Measurements from ENCODE around the gene TSC22D1.

The TSC22D1 gene

DNA sequence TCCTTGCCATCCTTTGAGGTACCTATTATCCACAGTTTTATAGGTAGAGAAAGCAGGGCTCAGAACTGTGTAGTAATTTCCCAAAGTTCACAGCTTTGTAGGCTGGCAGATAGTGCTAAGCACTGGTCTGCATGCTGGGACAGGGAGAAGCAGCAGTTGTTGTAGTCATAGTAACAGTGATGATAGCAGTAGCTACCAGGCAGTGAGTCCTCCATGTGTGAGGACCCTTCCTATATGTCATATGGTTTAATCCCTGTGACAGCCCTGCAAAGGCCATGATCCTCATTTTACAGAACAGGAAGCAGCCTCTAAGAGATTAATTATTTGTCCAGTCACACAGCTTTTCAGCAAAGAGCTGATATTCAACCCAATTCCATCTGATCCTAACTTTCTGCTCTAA, 181.5 kb downstream of the TSC22D1 start:
- H3K27ac ChIP-seq, result no peak overlapping the region
- no peaks in the 10 kb centered on the region for H3K36me3 ChIP-seq (ENCODE audit: insufficient read depth, low read length)
- H3K9me3 ChIP-seq (ENCODE audit: low read depth, low read length), result no peaks in the 10 kb centered on the region
- H3K4me3 ChIP-seq, result no peak overlapping the region
- no peak overlapping the region for H3K9ac ChIP-seq (ENCODE audit: insufficient read length)
- no peak for DNase-seq (ENCODE audit: low read depth, low spot score)
- TF ChIP-seq EZH2 (IDR thresholded peaks at IDR 0.05) (no peak), FOXP2 (optimal IDR thresholded peaks at IDR 0.05; ENCODE audit: control extremely low read depth, extremely low read length, insufficient read depth) (no peak), POLR2AphosphoS5 (IDR thresholded peaks at IDR 0.05; ENCODE audit: borderline replicate concordance, low read depth, low read length) (no peak)

DNA sequence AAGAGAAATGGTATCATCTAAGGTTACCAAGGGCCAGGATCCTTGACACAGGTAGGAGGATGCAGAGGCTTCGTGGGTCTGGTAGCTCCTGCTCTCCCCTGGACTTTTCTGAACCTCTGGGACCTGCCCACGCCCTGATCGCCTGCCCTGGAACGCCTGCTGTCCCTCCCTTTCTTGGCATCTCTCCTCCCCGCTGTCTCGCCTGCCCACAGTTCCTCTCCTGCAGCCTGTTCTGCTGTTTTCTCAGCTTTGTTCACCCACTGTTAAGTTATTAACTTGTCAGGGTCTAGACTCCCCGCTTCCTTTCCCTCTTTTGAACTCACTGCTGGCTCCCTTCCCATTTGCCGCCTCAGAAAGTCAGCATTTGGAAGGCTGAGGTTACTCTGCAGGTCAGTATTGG, 182.7 kb downstream of the TSC22D1 start:
- Histone ChIP-seq H3K36me3 (ENCODE audit: insufficient read depth, low read length) (no peaks in the 10 kb centered on the region), H3K4me3 (no peak overlapping the region), H3K9ac (ENCODE audit: insufficient read length) (no peak overlapping the region), H3K9me3 (ENCODE audit: low read depth, low read length) (no peaks in the 10 kb centered on the region), H3K27ac (no peak overlapping the region)
- no peak for DNase-seq (ENCODE audit: low read depth, low spot score)
- TF ChIP-seq EZH2 (IDR thresholded peaks at IDR 0.05) (no peak), FOXP2 (optimal IDR thresholded peaks at IDR 0.05; ENCODE audit: control extremely low read depth, extremely low read length, insufficient read depth) (no peak), POLR2AphosphoS5 (IDR thresholded peaks at IDR 0.05; ENCODE audit: borderline replicate concordance, low read depth, low read length) (no peak)

DNA sequence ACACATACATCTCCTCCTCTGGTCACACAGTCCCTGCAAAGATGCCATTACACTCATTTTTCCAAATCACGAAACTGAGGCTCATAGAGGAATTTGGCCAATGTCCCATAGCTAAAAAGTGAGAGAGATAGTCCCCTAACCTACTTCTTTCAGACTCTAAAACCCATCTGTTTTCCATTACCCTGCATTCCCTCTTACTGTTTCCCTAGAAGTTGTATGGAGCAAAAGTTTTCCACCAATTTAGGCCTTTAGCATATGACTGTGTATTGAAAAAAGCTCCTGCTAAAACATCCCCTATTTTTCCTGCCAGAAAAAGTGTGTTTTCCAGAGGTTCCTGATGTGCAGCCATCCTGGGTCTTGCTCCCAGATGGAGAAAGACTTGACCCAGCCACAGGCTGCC, 186.3 kb downstream of the TSC22D1 start:
- no peak overlapping the region for H3K9ac ChIP-seq (ENCODE audit: insufficient read length)
- no peaks in the 10 kb centered on the region for H3K36me3 ChIP-seq (ENCODE audit: insufficient read depth, low read length)
- no peak for DNase-seq (ENCODE audit: low read depth, low spot score)
- H3K27ac ChIP-seq, result no peak overlapping the region
- TF ChIP-seq EZH2 (IDR thresholded peaks at IDR 0.05) (no peak), POLR2AphosphoS5 (IDR thresholded peaks at IDR 0.05; ENCODE audit: borderline replicate concordance, low read depth, low read length) (no peak), FOXP2 (optimal IDR thresholded peaks at IDR 0.05; ENCODE audit: control extremely low read depth, extremely low read length, insufficient read depth) (no peak)
- no peaks in the 10 kb centered on the region for H3K9me3 ChIP-seq (ENCODE audit: low read depth, low read length)
- no peak overlapping the region for H3K4me3 ChIP-seq

GRCh38 chr13:44389060-44389666, 187.0 kb downstream of the TSC22D1 start:
- H3K9me3 ChIP-seq (ENCODE audit: low read depth, low read length), result no peaks in the 10 kb centered on the region
- H3K27ac ChIP-seq, result no peak overlapping the region
- no peak for TF ChIP-seq FOXP2 (optimal IDR thresholded peaks at IDR 0.05; ENCODE audit: control extremely low read depth, extremely low read length, insufficient read depth)
- no peaks in the 10 kb centered on the region for H3K36me3 ChIP-seq (ENCODE audit: insufficient read depth, low read length)
- no peak for DNase-seq (ENCODE audit: low read depth, low spot score)
- H3K9ac ChIP-seq (ENCODE audit: insufficient read length), result no peak overlapping the region
- no peak overlapping the region for H3K4me3 ChIP-seq

DNA sequence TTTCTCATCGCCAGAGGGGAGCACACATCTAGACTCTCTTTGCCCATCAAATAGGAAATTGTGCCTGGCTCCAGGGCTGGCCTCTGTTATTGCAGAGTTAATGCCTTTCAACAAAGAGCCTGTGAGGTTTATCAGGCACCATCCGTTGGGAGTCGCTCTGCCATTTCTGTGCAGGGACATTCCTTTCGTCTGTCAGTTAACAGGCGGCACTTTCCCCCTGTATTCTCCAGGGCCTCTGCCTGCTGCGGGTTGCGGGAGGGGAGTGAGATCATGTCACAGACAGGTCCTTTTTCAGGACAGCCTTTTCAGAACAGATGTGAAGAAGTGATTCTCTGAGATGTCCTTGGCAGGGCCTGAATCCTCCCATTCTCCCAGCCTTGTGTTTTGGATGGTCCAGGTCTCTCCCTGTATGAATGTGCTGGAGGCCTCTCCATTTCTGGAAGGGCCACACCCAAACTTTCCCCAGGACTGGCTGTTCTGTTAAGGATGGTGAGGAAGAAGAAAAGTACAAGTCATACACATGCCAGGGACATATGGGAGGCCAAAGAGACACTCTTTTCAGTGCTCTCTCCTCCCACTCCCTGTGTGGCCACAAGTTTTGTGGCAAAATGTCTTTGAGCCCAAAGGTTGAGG, 187.6 kb downstream of the TSC22D1 start:
- no peak for DNase-seq (ENCODE audit: low read depth, low spot score)
- Histone ChIP-seq H3K9ac (ENCODE audit: insufficient read length) (no peak overlapping the region), H3K36me3 (ENCODE audit: insufficient read depth, low read length) (no peaks in the 10 kb centered on the region), H3K9me3 (ENCODE audit: low read depth, low read length) (no peaks in the 10 kb centered on the region), H3K4me3 (no peak overlapping the region), H3K27ac (no peak overlapping the region)
- TF ChIP-seq FOXP2 (optimal IDR thresholded peaks at IDR 0.05; ENCODE audit: control extremely low read depth, extremely low read length, insufficient read depth), result no peak
- TF ChIP-seq EZH2 (IDR thresholded peaks at IDR 0.05), result no peak
- TF ChIP-seq POLR2AphosphoS5 (IDR thresholded peaks at IDR 0.05; ENCODE audit: borderline replicate concordance, low read depth, low read length), result no peak

GRCh38 chr13:44386913-44387556, 189.1 kb downstream of the TSC22D1 start:
- no peaks in the 10 kb centered on the region for H3K9me3 ChIP-seq (ENCODE audit: low read depth, low read length)
- DNase-seq (ENCODE audit: low read depth, low spot score), result no peak
- TF ChIP-seq FOXP2 (optimal IDR thresholded peaks at IDR 0.05; ENCODE audit: control extremely low read depth, extremely low read length, insufficient read depth) (no peak), EZH2 (IDR thresholded peaks at IDR 0.05) (no peak), POLR2AphosphoS5 (IDR thresholded peaks at IDR 0.05; ENCODE audit: borderline replicate concordance, low read depth, low read length) (no peak)
- no peak overlapping the region for H3K27ac ChIP-seq
- H3K4me3 ChIP-seq, result no peak overlapping the region
- H3K9ac ChIP-seq (ENCODE audit: insufficient read length), result no peak overlapping the region
- no peaks in the 10 kb centered on the region for H3K36me3 ChIP-seq (ENCODE audit: insufficient read depth, low read length)

DNA sequence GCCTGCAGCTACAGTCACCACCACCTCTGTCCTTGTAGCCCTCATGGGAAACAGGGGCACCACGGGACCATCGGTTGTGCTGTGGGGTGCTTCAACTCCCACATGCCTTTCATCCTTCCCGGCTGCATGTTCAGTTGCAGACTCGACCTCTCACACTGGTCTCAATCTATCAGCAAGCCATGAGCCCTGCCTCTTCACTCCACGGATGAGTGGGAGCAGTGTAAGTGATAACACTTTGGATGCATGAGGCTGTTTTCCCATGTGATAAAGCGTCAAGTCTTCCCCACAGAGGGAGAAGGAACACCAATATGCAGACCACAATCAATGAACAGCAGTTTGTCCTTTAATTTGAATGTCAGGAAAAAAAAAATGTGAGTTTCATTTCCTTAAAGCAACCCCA, 190.3 kb downstream of the TSC22D1 start:
- no peaks in the 10 kb centered on the region for H3K9me3 ChIP-seq (ENCODE audit: low read depth, low read length)
- no peaks in the 10 kb centered on the region for H3K36me3 ChIP-seq (ENCODE audit: insufficient read depth, low read length)
- no peak overlapping the region for H3K27ac ChIP-seq
- DNase-seq (ENCODE audit: low read depth, low spot score), result no peak
- no peak overlapping the region for H3K4me3 ChIP-seq
- no peak overlapping the region for H3K9ac ChIP-seq (ENCODE audit: insufficient read length)
- TF ChIP-seq POLR2AphosphoS5 (IDR thresholded peaks at IDR 0.05; ENCODE audit: borderline replicate concordance, low read depth, low read length), result no peak
- no peak for TF ChIP-seq EZH2 (IDR thresholded peaks at IDR 0.05)
- TF ChIP-seq FOXP2 (optimal IDR thresholded peaks at IDR 0.05; ENCODE audit: control extremely low read depth, extremely low read length, insufficient read depth), result no peak

DNA sequence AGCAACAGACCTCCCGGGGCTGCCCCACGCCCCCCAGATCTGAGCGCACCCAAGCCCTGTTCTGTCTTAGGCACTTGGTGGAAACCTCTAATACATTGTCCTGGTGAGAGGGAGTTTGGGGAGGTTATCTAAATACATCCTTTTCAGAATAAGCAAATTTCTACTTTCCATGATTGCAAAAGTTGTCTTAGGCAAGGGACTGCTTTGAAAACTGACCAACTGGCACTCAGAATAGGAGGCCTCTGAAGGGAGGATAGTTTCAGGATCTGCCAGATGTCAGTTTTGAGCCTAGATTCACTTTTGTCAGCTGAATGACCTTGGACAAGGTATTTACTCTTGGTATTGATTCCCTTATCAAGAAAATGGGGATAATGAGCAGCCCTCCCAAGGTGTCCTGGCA, 190.7 kb downstream of the TSC22D1 start:
- Histone ChIP-seq H3K36me3 (ENCODE audit: insufficient read depth, low read length) (no peaks in the 10 kb centered on the region), H3K9ac (ENCODE audit: insufficient read length) (no peak overlapping the region), H3K27ac (no peak overlapping the region), H3K4me3 (no peak overlapping the region), H3K9me3 (ENCODE audit: low read depth, low read length) (no peaks in the 10 kb centered on the region)
- no peak for DNase-seq (ENCODE audit: low read depth, low spot score)
- no peak for TF ChIP-seq POLR2AphosphoS5 (IDR thresholded peaks at IDR 0.05; ENCODE audit: borderline replicate concordance, low read depth, low read length)
- TF ChIP-seq EZH2 (IDR thresholded peaks at IDR 0.05), result no peak
- TF ChIP-seq FOXP2 (optimal IDR thresholded peaks at IDR 0.05; ENCODE audit: control extremely low read depth, extremely low read length, insufficient read depth), result no peak
